HG02943 (cell line): ENCODE data around the gene DKC1.
"Not testable (repeated sequence)": the region's sequence is repeated elsewhere in the genome, so short reads cannot be mapped to it uniquely, and the experiment has no call there.

Source experiments
- ATAC-seq: cut with Tn5 transposase; IDR thresholded peaks from one replicate; pipeline ENCODE4 v1.9.1; 2021; ENCODE audit warnings: mild to moderate bottlenecking, low read depth, moderate library complexity; ENCODE audit not compliant: unreplicated experiment

Gene DKC1

GRCh38 chrX:154815274-154815818 is 52.7 kb downstream of the DKC1 start:
- ATAC-seq: no peak

GRCh38 chrX:154816326-154816898 is 53.7 kb downstream of the DKC1 start:
- ATAC-seq: not testable (repeated sequence)

GRCh38 chrX:154817048-154817618 is 54.5 kb downstream of the DKC1 start:
- not testable (repeated sequence) for ATAC-seq

- ATAC-seq: peak; percentile 36
Observed at GRCh38 chrX:154818916-154819770, 56.5 kb downstream of the DKC1 start.

GRCh38 chrX:154819771-154820341 is 57.2 kb downstream of the DKC1 start:
- peak; percentile 69 for ATAC-seq

- ATAC-seq: no peak
Observed at GRCh38 chrX:154821523-154821922, 58.9 kb downstream of the DKC1 start.

GRCh38 chrX:154822029-154822428 is 59.4 kb downstream of the DKC1 start:
- no peak for ATAC-seq

GRCh38 chrX:154824638-154825037 is 62.0 kb downstream of the DKC1 start:
- ATAC-seq: no peak

- ATAC-seq: not testable (repeated sequence)
Observed at GRCh38 chrX:154825586-154825985, 62.9 kb downstream of the DKC1 start.
